HG02884 (cell line): ENCODE results near the gene ACSM2A.
"Not testable (repeated sequence)": the region's sequence is repeated elsewhere in the genome, so short reads cannot be mapped to it uniquely, and the experiment has no call there.

ENCODE experiments used
- ATAC-seq: cut with Tn5 transposase; IDR thresholded peaks from one replicate; pipeline ENCODE4 v1.9.1; 2021; ENCODE audit warnings: mild to moderate bottlenecking, moderate library complexity; ENCODE audit not compliant: unreplicated experiment

ACSM2A gene

DNA sequence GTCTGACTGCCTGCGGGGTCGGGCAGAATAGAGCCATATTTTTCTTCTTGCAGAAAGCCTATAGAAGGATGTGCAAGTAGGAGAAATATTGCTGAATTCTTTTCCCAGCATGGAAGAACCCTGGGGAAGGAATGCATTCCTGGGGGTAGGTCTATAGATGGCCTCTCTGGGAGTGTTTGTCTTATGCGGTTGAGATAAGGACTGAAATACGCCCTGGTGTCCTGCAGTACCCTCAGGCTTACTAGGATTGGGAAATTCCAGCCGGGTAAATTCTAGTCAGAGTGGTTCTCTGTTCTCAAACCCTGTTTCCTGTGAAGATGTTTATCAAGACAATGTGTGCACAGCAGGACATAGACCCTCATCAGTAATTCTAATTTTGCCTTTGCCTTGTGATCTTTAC, 2.3 kb downstream of the ACSM2A start:
- not testable (repeated sequence) for ATAC-seq

GRCh38 chr16:20459227-20459626, 7.9 kb downstream of the ACSM2A start:
- ATAC-seq: not testable (repeated sequence)

DNA sequence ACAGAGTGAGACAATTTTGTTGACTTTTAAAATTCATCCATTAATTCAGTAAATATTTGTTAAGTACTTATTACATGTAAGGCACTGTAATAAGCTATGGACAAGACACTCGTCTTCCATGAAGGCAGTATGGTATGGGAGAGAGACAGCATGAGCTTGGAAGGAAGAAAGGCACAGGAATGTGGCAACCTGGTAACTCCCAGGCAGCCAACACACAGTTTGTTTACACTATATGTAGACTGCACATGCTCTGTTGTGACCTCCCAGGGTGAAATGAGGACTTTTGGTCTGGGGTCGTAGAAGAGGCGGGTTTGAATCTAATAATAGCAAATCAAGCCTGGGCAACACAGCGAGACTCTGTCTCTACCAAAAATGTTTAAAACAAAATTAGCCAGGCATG, 9.0 kb downstream of the ACSM2A start:
- not testable (repeated sequence) for ATAC-seq

- not testable (repeated sequence) for ATAC-seq
These were observed 17.6 kb downstream of the ACSM2A start for GRCh38 chr16:20468954-20469353.

- ATAC-seq: not testable (repeated sequence)
These were observed 18.6 kb downstream of the ACSM2A start for GRCh38 chr16:20469930-20470329.

- not testable (repeated sequence) for ATAC-seq
These were observed 19.4 kb downstream of the ACSM2A start for GRCh38 chr16:20470732-20471131.

GRCh38 chr16:20477188-20477744, 25.9 kb downstream of the ACSM2A start:
- ATAC-seq: not testable (repeated sequence)

- ATAC-seq: not testable (repeated sequence)
These were observed 32.7 kb downstream of the ACSM2A start for GRCh38 chr16:20483989-20484388.

DNA sequence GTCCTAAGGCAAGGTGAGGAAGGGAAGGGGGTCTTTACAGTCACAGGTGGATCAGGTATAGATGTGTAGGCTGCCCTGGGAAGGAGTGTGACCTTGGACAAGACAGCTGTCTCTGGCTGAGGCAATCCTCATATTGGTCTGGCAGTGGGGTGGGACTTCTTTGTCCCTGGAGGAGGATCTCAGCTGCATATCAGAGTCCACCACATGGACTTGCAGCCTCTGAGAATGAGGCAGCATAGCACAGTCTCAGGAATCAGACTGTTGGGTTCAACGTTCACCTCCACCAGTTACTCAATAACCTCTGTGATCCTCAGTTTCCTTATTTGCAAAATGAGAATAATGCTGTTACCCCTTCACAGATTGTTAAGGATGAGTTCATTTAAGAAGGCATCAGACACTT, 33.4 kb downstream of the ACSM2A start:
- no peak for ATAC-seq

DNA sequence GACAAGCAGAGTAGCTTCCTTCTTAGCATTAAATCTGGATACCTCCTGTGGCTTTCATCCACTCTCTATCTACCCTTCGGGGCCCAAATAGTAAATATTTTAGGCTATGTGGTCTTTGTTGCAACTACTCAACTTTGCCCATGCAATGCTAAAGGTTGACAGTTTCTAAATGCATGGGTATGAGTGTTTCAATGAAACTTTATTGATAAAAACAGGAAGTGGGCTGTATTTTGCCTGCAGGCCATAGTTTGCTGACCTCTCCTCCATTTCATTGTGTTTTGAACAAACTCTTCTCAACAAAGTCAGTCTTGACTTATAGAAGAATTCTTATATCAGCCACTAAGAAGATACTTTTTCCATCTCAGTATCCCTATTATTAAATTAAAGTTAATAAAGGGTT, 34.1 kb downstream of the ACSM2A start:
- ATAC-seq: no peak

DNA sequence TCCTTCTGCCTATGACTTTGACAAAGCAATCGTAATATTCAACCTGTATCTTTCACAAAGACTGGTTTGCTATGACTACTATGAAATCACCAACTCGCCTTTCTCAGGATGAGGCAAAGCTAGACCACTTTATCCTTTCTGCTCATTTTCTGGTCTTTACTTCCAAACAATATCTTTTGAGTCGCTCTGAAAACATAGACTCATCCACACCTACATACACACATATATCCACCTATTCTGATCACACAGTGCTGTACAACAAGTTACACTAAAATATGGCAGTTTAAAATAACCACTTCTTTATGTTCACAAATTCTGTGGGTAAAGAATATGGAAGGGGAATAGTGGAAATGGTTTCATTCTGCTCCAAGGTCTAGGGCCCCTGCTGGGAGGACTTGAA, 39.7 kb downstream of the ACSM2A start:
- not testable (repeated sequence) for ATAC-seq

DNA sequence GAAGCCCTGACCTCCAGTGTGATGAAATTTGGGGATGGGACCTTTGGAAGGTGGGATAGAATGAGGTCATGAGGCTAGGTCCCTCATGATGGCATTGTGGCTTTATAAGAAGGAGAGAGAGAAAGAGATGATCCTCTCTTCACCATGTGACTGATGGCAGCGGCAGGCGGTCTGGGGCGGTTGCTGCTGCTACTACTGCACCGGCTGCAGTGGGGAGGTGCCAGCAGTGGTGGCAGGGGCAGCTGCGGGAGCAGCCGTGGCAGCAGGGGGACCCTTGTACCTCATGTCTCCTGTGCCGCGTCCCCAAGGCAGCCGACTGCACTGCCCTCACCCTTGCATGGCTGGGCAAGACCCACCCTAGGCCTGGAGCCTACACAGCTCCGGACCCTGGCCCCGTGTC, 40.1 kb downstream of the ACSM2A start:
- not testable (repeated sequence) for ATAC-seq

DNA sequence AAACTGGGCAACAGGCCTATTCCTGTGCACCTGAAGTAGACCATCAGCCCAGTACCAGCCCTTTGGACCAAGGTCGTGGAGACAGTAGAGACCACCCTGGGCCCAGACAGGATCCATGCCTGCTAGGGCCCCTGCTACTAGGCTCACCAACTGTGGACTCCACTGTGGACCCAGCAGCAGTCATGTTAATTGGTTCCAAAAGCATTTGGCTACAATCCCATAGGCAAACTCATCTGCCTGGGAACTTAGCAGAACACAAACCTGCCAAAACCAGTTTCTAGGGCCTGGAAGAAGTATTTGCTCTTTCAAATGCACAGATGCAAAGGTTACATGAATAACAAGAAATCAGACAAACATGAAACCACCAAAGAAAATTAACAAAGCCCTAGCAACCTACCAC, 53.1 kb downstream of the ACSM2A start:
- ATAC-seq: no peak

DNA sequence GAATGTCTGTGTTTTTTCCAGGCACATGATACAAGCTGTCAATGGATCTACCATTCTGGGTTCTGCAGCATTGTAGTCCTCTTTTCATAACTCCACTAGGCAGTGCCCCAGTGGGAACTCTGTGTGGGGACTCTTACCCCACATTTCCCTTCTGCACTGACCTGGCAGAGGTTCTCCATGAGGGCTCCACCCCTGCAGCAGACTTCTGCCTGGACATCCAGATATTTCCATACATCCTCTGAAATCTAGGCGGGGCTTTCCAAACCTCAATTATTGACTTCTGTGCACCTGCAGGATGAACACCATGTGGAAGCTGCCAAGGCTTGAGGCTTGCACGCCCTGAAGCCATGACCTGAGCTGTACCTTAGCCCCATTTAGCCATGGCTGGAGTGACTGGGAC, 56.0 kb downstream of the ACSM2A start:
- no peak for ATAC-seq

GRCh38 chr16:20510323-20510722, 59.0 kb downstream of the ACSM2A start:
- no peak for ATAC-seq

- no peak for ATAC-seq
These were observed 64.4 kb downstream of the ACSM2A start for GRCh38 chr16:20515688-20516090.

GRCh38 chr16:20517149-20517548, 65.8 kb downstream of the ACSM2A start:
- ATAC-seq: no peak

GRCh38 chr16:20519231-20519630, 67.9 kb downstream of the ACSM2A start:
- no peak for ATAC-seq

DNA sequence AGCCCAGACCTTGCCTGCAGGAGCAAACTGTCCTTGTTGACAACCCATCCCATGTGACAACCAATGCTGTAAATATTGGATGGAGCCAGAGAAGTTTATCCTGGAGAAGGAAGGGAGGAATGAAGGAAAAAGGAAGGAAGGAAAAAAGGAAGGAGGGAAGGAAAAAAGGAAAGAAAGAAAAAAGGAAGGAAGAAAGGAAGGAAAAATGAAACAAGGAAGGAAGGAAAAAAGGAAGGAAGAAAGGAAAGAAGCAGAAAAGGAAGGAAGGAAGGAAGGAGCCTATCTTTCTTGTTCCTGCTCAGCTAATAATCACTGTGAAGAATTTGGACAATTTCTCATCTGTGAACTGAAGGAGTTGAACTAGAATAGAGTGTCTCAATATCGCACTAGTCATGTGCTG, 68.8 kb downstream of the ACSM2A start:
- ATAC-seq: no peak

- ATAC-seq: not testable (repeated sequence)
These were observed 80.5 kb downstream of the ACSM2A start for GRCh38 chr16:20531795-20532194.

DNA sequence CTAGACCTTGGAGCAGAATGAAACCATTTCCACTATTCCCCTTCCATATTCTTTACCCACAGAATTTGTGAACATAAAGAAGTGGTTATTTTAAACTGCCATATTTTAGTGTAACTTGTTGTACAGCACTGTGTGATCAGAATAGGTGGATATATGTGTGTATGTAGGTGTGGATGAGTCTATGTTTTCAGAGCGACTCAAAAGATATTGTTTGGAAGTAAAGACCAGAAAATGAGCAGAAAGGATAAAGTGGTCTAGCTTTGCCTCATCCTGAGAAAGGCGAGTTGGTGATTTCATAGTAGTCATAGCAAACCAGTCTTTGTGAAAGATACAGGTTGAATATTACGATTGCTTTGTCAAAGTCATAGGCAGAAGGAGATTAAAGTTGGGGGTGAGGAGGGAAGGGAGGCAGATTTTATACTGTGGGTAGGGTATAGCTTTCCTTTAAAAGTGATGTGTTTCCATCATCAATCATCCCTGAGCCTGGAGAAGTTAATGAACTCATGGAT, 81.0 kb downstream of the ACSM2A start:
- not testable (repeated sequence) for ATAC-seq

GRCh38 chr16:20536669-20537068, 85.3 kb downstream of the ACSM2A start:
- ATAC-seq: not testable (repeated sequence)
